Hindlimb muscle (tissue), 1 donor: Measurements from ENCODE around the gene GRIK3. TPM values are rescaled to one million over a fixed set of nuclear protein-coding genes. Genes with fewer than 3 reads are reported as not detected.

Source experiments
- DNase-seq: peaks from one replicate; pipeline ENCODE4 v3.0.0-alpha.2; 2013
- polyA plus RNA-seq: library from polyadenylated mRNA; unstranded; fragments of 120-200 nt; gene quantifications from one replicate; pipeline ENCODE4 v1.2.1, GENCODE V29; 2013; ENCODE audit not compliant: insufficient read length

The GRIK3 gene
- polyA plus RNA-seq, 1 donor: 0.50 TPM

DNA sequence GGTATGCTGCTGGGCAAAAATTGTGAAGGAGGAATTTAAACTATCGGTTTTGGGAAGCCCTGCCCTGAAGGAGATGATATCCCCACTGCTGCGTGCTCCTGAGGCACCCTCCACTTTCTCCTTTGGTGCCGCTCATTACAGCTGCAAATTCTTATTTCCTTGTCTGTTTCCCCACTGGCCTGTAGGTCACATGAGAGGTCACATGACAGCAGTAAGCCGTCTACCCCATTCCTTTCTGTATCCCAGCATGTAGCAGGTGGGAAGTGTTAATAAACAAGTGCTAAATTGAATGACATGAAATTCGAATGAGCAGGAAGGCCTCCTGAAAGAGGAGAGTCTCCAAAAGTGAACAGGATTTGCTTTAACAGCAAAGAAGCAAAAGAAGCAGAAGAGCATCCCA, 58.7 kb downstream of the GRIK3 start:
- no peak for DNase-seq

DNA sequence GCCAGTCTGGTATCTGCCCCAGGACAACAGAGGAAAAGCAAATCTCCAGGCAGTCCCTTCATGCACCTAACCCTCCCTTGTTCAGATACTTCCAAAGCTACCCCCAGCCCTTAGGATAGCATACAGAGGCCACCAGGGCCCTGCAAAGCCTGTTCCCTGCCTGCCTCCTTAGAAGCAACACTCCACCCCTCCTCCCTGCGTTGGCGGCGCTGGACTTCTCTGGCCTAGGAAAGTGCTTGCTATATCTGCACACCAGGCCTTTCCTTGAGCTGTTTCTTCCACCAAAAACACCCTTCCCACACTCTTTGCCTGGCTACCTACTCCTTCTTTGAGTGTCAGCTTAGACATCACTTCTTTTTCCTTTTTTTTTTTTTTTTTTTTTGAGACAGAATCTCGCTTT, 61.3 kb downstream of the GRIK3 start:
- DNase-seq: no peak

- DNase-seq: no peak
Observed at GRCh38 chr1:36971852-36972618, 62.3 kb downstream of the GRIK3 start.

GRCh38 chr1:36968730-36969129, 65.6 kb downstream of the GRIK3 start:
- no peak for DNase-seq

GRCh38 chr1:36966242-36966641, 68.1 kb downstream of the GRIK3 start:
- DNase-seq: no peak

- DNase-seq: no peak
Observed at GRCh38 chr1:36965275-36966159, 68.8 kb downstream of the GRIK3 start.

DNA sequence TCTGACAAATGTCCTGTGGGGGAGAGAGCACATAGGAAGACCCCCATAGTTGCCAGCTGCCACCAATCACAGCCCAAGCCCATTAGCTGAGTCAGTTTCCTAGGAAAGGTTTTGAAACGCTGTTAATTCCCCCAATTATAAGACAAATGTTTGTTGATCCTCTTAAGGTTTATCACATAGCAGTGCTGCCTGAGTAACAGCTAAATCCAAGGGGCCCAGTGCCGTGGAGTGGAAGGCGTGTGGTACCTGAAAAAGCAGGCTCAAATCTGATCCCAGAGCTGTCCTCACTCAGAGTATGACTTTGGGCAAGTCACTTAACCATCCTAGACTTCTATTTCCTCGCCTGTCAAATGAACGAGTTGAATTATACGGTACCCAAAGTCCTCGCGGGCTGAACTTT, 69.5 kb downstream of the GRIK3 start:
- DNase-seq: no peak

DNA sequence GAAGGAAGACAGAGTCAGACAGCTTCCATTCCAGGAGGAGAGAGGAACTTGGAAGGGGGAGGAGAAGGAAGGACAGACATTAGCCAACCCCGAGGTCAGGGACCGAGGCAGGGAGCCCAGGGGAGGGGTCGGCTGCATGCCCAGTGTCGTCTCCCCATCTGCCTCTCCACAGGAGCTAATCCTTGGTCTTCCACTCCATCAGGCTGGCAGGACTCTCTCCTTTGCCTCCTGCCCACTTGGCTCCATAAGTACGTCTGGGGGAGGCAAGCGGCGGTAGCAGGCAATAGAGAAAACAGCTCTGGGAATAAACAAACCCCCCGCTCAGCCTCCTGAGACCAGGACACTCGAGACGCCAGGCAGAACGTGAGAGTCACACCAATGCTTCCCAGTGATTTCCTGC, 71.3 kb downstream of the GRIK3 start:
- DNase-seq: no peak

DNA sequence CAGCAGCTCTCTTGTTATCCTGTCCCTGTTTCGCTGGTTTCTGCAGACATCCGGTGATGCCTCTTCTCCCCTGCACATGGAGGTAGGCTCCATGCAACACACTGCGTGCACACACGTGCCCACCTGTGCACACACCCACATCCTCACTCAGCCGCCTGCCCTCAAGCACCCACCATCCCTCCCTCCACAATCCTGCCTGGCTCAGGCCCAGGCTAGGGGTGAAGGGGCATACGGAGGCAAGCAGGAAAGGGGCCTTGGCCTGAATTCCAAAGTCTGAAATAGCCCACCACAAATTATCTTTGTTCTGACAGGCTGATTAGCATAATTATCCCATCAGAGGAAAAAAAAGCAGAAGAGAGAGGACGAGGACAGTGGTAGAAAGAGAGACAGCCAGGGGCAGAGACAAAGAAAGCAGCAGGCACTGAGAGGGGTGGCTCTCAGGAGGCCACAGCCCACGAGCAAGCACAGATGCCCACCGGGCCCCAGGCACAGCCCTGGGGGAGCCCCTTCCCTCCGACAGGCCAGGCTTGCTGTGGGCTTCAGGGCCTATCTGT, 73.2 kb downstream of the GRIK3 start:
- no peak for DNase-seq

DNA sequence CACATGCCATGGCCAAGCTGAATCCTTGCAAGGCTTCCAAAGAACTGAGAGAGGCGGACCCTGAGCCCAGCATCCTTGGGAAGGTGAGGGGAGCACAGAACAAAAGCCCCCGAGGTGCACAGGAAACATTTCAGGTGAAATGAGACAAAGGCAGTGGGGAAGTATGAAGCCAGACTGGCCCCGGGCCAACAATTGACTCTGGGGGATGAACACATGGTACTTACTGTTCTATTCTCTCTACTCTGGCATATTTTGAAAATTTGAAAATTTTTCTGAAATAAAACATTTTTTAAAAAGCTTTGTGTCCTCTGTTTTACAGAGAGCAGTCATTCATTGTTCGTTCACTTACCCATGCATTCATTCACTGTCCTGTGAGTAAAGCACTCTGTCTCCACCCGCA, 77.7 kb downstream of the GRIK3 start:
- no peak for DNase-seq

DNA sequence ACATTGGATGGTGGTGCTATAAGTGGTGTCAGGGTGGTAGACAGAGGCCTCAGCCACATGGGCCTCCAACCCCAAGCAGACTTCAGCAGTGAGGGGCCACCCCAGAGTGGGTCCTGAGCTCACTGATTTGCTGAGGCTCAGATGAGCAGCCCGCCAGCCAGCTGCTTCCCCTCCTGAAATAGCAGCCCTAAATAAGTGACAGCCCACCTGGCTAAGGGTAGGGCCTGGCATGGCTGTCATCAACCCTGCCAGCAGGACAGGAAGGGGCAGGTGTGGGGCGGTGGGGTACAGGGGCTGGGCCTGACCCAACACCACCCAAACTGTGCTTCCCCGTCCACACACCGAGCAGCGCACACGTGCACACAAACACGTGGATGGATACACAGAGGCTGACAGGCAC, 79.3 kb downstream of the GRIK3 start:
- DNase-seq: no peak

DNA sequence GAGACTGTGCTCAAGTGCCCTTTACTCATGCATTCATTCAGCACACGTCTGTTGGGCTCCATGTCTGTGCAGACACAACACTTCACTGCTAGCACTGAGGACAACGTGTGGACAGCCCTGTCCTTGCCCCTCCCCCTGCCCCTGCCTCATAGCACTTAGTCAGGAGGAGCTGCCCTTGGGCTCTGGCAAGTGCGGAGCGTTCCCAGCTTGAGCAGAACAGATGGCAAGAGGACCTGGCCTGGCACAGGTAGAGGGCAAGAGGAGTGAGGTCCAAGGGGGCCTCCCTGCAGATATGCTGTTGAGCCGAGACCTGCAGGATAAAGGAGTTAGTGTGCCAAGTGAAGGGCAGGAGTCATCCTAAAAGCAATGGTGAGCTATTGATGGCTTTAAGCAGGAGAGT, 81.3 kb downstream of the GRIK3 start:
- no peak for DNase-seq

GRCh38 chr1:36951761-36952160, 82.6 kb downstream of the GRIK3 start:
- no peak for DNase-seq

DNA sequence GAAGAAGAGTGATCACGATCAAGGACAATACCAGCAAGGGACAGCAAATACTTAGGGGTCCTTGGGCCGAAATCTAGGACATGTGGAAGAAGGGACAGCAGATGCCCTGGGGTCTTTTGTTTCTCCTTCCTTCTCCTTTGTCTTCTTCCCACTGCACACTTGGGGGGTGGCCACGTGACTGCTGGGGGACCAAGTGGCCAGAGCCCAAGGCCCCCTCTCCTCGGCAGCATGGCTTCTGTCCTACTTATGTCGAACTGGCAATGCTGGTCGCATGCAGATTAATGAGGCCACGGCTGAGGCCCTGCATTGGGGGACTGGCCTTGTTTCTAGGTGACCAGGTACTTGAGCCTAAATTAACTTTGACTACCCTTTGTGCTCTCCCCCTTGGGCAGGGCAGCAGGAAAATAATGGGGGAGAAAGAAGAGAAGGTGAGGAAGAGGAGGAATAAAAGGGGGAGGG, 83.0 kb downstream of the GRIK3 start:
- DNase-seq: no peak

DNA sequence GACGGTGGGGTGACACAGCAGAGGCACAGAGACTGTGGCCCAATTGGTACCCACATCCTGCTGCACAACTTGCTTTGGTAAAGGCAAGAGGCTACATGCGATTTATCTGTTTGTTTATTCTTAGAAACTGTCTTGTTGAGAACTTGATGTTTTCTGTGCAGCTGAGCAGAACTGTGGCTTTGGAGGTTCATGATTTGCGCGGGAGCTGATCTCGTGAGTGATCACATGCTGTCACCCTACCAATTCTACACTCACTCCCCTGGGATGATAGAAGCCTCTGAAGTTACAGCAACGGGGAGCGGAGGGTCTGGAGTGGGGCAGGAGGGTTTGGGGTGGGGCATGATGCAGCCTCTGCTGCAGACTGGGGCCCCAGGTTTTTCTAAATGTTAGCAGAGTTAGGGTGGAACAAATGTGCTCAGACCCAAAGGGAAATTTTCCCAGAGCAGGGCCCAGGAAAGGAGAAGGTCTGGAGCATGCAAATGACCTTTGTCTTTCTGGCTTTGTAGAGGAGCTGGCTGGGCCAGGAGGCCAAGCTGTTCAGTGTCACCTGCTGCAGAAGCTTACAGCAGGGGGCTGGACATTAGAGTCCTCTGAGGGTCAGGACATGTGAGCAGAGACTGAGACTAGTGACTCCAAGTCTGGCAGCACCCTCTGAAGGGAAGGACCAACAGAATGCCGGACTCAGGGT, 83.6 kb downstream of the GRIK3 start:
- no peak for DNase-seq

DNA sequence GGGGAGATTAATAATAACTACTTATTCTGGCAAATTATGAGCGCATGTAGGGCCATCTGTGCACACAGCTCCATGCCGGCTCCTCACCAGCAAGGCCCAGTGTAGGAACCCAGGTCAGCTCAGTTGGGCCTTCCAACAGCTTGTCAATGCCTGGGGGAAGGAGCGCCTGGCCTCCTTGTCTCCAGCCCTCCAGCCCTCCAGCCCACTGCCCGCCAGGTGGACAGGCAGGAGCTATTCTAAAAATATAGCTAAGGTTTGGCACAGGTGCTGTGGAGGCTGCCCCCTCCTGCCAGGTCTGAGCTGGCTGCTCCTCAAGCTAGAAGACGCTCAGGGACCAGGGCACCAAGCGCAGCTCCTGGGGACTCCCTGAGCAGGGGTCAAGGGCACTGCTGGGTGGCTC, 85.7 kb downstream of the GRIK3 start:
- no peak for DNase-seq

DNA sequence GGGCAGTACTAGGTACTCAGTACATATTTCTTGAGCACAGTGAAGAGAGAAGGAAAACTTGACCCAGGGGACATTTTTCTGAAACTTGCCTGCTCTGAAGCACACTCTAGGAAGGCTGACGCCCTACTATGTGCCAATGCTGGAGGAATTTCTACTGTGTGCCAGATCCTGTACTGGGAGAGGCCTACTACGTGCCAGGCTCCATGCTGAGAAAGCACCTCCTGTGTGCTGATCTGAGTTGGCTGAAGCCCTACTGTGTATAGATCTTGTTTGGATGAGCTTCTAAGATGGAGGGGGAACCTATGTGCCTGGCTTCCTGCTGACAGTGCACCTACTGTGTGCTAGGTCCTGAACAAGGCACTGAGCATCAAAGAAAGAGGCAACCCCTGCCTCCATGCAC, 86.2 kb downstream of the GRIK3 start:
- DNase-seq: no peak

DNA sequence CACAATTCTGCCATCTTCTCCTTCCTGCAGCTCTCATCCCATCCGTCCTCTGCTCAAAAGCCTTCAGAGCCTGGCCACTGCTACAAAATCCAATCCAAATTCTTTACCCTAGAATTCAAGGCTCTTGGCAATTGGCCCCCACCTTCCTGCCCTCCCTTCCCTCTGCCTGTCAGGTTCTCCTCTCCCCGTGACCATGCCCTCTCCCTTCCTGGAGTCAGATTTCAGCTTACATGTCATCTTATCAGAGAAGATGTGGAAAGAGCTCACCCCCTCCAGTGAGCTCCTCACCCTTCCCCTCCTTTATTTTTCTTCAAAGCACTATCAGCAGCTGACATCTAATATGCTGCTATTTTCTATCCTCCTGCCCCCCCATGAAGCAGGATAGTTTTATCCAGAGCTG, 86.9 kb downstream of the GRIK3 start:
- no peak for DNase-seq

DNA sequence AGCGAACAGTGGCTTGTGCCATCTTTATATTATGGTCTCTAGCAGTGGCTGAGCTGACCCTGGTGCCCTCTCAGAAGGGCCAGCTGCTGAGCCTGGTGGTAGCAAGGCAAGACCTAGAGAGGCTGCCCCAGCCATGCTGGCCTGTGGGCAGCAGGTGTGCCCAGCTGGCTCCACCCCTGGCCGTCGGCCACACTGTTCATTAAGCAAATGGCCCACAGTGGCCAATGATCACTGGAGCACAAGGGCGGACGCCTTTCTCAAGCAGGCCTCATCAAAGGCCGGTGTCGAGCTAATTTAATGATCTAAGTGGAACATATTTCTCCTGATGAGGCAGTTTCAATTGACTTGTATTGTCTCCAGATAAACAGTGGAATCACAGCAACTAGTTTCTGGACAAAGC, 89.4 kb downstream of the GRIK3 start:
- no peak for DNase-seq

GRCh38 chr1:36942148-36942547, 92.2 kb downstream of the GRIK3 start:
- DNase-seq: no peak

DNA sequence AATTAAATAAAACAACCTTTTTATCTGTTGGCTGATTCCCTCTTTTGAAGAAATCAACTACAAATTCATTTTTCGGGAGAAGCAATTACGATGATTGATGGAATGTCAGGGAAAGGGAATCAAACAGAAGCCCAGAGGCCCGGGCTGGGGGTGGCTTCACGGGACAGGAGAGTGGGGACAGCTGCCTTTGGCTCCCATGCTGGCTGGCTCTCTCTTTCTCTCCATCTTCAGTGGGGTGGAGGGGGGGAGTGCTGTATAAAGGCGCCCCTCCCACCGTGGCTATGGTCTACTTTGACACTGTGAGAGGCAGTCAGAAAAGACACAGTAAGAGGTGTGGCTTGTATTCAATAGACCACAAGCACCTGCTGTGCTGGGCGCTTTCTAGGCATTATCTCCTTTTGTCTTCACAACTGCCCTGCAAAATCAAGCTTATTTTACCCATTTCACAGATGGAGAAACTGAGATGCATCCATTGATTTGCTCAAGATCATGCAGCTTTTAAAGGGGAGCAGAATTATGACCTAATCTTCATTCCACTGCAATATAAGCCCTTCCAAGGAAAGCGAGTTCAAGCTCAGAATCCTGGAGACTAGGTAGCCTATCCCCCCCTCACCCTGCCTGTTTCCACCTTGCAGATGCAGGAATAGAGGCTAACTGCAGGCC, 92.9 kb downstream of the GRIK3 start:
- no peak for DNase-seq

GRCh38 chr1:36938819-36939218, 95.5 kb downstream of the GRIK3 start:
- no peak for DNase-seq
